H1 (cell line): ENCODE measurements around the gene LAMA4. TPM values are rescaled to one million over a fixed set of nuclear protein-coding genes. Genes with fewer than 3 reads are reported as not detected.

ENCODE experiments used
- CTCF ChIA-PET: fragments of 300-600 bp; sonication (Branson Sonifier 250); formaldehyde crosslinking; loops from one replicate; lab custom pipeline; 2021; ENCODE audit not compliant: partially characterized antibody; lab: Charles Lee
- POLR2A ChIA-PET: fragments of 300-600 bp; sonication (Branson Sonifier 250); formaldehyde crosslinking; loops from one replicate; lab custom pipeline; 2021; ENCODE audit warnings: inconsistent platforms; ENCODE audit not compliant: partially characterized antibody; lab: Charles Lee
- DNase-seq, 2 experiments: peaks; one replicate each; pipeline versions ENCODE4 v3.0.0 to v3.0.0-alpha.2; 2010 to 2022; ENCODE audit warnings: low spot score in 2 of 2, low read depth in 1 of 2, mixed read lengths in 1 of 2
- FAIRE-seq: peaks from 2 replicates; lab custom pipeline; 2011; peaks lifted over from hg19 to GRCh38; lab: Jason Lieb, UNC
- H2AFZ ChIP-seq: 2 replicates; pipeline ENCODE4 v1.8.1; 2012; ENCODE audit warnings: low read length, inconsistent platforms
- H2AK5ac ChIP-seq: 2 replicates; pipeline ENCODE4 v1.6.1; 2013; ENCODE audit warnings: low read depth, low read length
- H2BK120ac ChIP-seq: replicated peaks from 2 replicates; pipeline ENCODE3; 2013; ENCODE audit warnings: low read depth, low read length, inconsistent platforms
- H2BK12ac ChIP-seq: 2 replicates; pipeline ENCODE4 v1.6.1; 2013; ENCODE audit warnings: low read depth, low read length
- H2BK15ac ChIP-seq: 2 replicates; pipeline ENCODE4 v1.6.1; 2013; ENCODE audit warnings: low read length
- H2BK20ac ChIP-seq: 2 replicates; pipeline ENCODE4 v1.6.1; 2013; ENCODE audit warnings: low read length
- H2BK5ac ChIP-seq: 2 replicates; pipeline ENCODE4 v1.6.1; 2013; ENCODE audit warnings: low read depth, low read length
- H3K14ac ChIP-seq: 2 replicates; pipeline ENCODE4 v1.6.1; 2013; ENCODE audit warnings: inconsistent platforms; ENCODE audit not compliant: insufficient read length
- H3K18ac ChIP-seq: 2 replicates; pipeline ENCODE4 v1.6.1; 2013; ENCODE audit warnings: low read length; ENCODE audit errors: extremely low read depth
- H3K23ac ChIP-seq: 2 replicates; pipeline ENCODE4 v1.6.1; 2013; ENCODE audit warnings: inconsistent platforms; ENCODE audit not compliant: insufficient read length
- H3K23me2 ChIP-seq: 2 replicates; pipeline ENCODE4 v1.6.1; 2013; ENCODE audit warnings: low read depth, low read length
- H3K27ac ChIP-seq: 2 replicates; pipeline ENCODE4 v1.6.1; 2011; ENCODE audit warnings: low read depth, low read length, inconsistent platforms
- H3K27me3 ChIP-seq, 4 experiments: replicated peaks in 1 of 4; 1 replicate in 1 of 4; 2 replicates in 3 of 4; pipeline versions ENCODE4 v1.6.1 to v1.8.1; 2011 to 2013; ENCODE audit warnings: low read length in 3 of 4, mild to moderate bottlenecking in 3 of 4, inconsistent platforms in 2 of 4, mixed read lengths in 2 of 4, moderate library complexity in 1 of 4; ENCODE audit not compliant: control insufficient read depth in 3 of 4, insufficient read depth in 3 of 4; ENCODE audit errors: extremely low read depth in 1 of 4
- H3K36me3 ChIP-seq, 4 experiments: 2 replicates each; pipeline versions ENCODE4 v1.6.1 to v1.8.1; 2011 to 2013; ENCODE audit warnings: mild to moderate bottlenecking in 4 of 4, low read length in 3 of 4, moderate library complexity in 2 of 4, control low read depth in 1 of 4, inconsistent platforms in 1 of 4; ENCODE audit not compliant: insufficient read depth in 4 of 4, control insufficient read depth in 2 of 4
- H3K4ac ChIP-seq: replicated peaks from 2 replicates; pipeline ENCODE3; 2013; ENCODE audit warnings: low read length, low read depth, mixed read lengths, inconsistent platforms; ENCODE audit not compliant: insufficient read length
- H3K4me1 ChIP-seq, 4 experiments: replicated peaks in 1 of 4; 1 replicate in 1 of 4; 2 replicates in 3 of 4; pipeline versions ENCODE4 v1.6.1 to v1.8.1; 2011 to 2013; ENCODE audit warnings: low read length in 3 of 4, inconsistent platforms in 2 of 4, mixed read lengths in 1 of 4; ENCODE audit not compliant: insufficient read depth in 4 of 4, control insufficient read depth in 3 of 4
- H3K4me2 ChIP-seq, 2 experiments: 2 replicates each; pipeline versions ENCODE4 v1.6.1 to v1.8.1; 2011 to 2013; ENCODE audit warnings: low read depth in 2 of 2, low read length in 2 of 2, control low read depth in 1 of 2, inconsistent platforms in 1 of 2, mild to moderate bottlenecking in 1 of 2; ENCODE audit not compliant: insufficient read depth in 1 of 2
- H3K4me3 ChIP-seq, 4 experiments: fragments of 200-600, 300-600 bp in 1 of 4; sonication (generic), shearing (Covaris generic), sonication (Bioruptor Twin) in 1 of 4; 2 replicates each; pipeline versions ENCODE4 v1.5.1 to v1.8.1; 2011 to 2016; ENCODE audit warnings: low read length in 4 of 4, low read depth in 3 of 4, control low read depth in 2 of 4, inconsistent platforms in 2 of 4, mild to moderate bottlenecking in 2 of 4, mixed read lengths in 1 of 4, moderate library complexity in 1 of 4; ENCODE audit not compliant: insufficient read depth in 2 of 4; ENCODE audit errors: extremely low read depth in 1 of 4
- H3K56ac ChIP-seq: replicated peaks from 2 replicates; pipeline ENCODE3; 2013; ENCODE audit warnings: low read depth, mild to moderate bottlenecking, mixed read lengths, low read length, inconsistent platforms; ENCODE audit not compliant: insufficient read length
- H3K79me1 ChIP-seq: 2 replicates; pipeline ENCODE4 v1.6.1; 2013; ENCODE audit warnings: low read depth, low read length, control low read depth
- H3K79me2 ChIP-seq, 2 experiments: 2 replicates each; pipeline versions ENCODE4 v1.6.1 to v1.8.1; 2012 to 2013; ENCODE audit warnings: low read length in 2 of 2, mild to moderate bottlenecking in 2 of 2, inconsistent platforms in 1 of 2; ENCODE audit not compliant: insufficient read depth in 2 of 2, control insufficient read depth in 1 of 2
- H3K9ac ChIP-seq, 4 experiments: replicated peaks in 1 of 4; 1 replicate in 1 of 4; 2 replicates in 3 of 4; pipeline versions ENCODE4 v1.6.1 to v1.8.1; 2011 to 2013; ENCODE audit warnings: low read depth in 3 of 4, low read length in 3 of 4, control low read depth in 2 of 4, mild to moderate bottlenecking in 2 of 4, moderate library complexity in 2 of 4, inconsistent platforms in 1 of 4; ENCODE audit errors: extremely low read depth in 1 of 4
- H3K9me3 ChIP-seq, 2 experiments: 2 replicates each; pipeline versions ENCODE4 v1.6.1 to v1.8.1; 2012 to 2013; ENCODE audit warnings: mild to moderate bottlenecking in 2 of 2, moderate library complexity in 2 of 2, control low read depth in 1 of 2, inconsistent platforms in 1 of 2, low read depth in 1 of 2, low read length in 1 of 2, mixed read lengths in 1 of 2; ENCODE audit not compliant: insufficient read depth in 2 of 2
- H4K20me1 ChIP-seq, 2 experiments: replicated peaks in 1 of 2; 2 replicates each; pipeline versions ENCODE3 to v1.8.1; 2011 to 2013; ENCODE audit warnings: inconsistent platforms in 2 of 2, low read length in 2 of 2, mild to moderate bottlenecking in 1 of 2; ENCODE audit not compliant: insufficient read depth in 2 of 2, control insufficient read depth in 1 of 2
- H4K5ac ChIP-seq: 2 replicates; pipeline ENCODE4 v1.6.1; 2013; ENCODE audit warnings: low read length, low read depth, mixed read lengths, inconsistent platforms; ENCODE audit not compliant: insufficient read length
- H4K8ac ChIP-seq: 2 replicates; pipeline ENCODE4 v1.8.0; 2013; ENCODE audit warnings: mild to moderate bottlenecking, moderate library complexity, low read length, inconsistent platforms; ENCODE audit not compliant: insufficient read depth; ENCODE audit errors: extremely low read depth
- H4K91ac ChIP-seq: replicated peaks from 2 replicates; pipeline ENCODE3; 2013; ENCODE audit warnings: low read length, mixed read lengths, inconsistent platforms; ENCODE audit not compliant: insufficient read length
- BACH1 ChIP-seq: IDR thresholded peaks from 2 replicates; pipeline ENCODE4 v1.6.1; 2012; ENCODE audit warnings: low read length, improper control_type of control experiment
- BCL11A ChIP-seq, 2 experiments: IDR thresholded peaks; one replicate each; pipeline ENCODE4 v1.6.1; 2011; ENCODE audit warnings: low read depth in 2 of 2, low read length in 2 of 2, mild to moderate bottlenecking in 2 of 2
- CBX8 ChIP-seq: fragments of 300-800, 300-1000 bp; sonication (generic); IDR thresholded peaks from 2 replicates; pipeline ENCODE4 v1.7.1; 2016; ENCODE audit warnings: low read depth, low read length, borderline replicate concordance
- CHD2 ChIP-seq: IDR thresholded peaks from 2 replicates; pipeline ENCODE4 v1.6.1; 2012; ENCODE audit warnings: low read length, improper control_type of control experiment
- EZH2 ChIP-seq: fragments of 200-600 bp; sonication (generic); IDR thresholded peaks from 2 replicates; pipeline ENCODE4 v1.7.1; 2012; ENCODE audit warnings: low read depth, mild to moderate bottlenecking, moderate library complexity, low read length, inconsistent platforms; ENCODE audit not compliant: severe bottlenecking
- GTF2F1 ChIP-seq: IDR thresholded peaks from 2 replicates; pipeline ENCODE4 v1.6.1; 2012; ENCODE audit warnings: low read depth, low read length, improper control_type of control experiment, borderline replicate concordance
- JUND ChIP-seq: IDR thresholded peaks from 2 replicates; pipeline ENCODE4 v1.6.1; 2011; ENCODE audit warnings: mild to moderate bottlenecking, improper control_type of control experiment, low read length
- POLR2AphosphoS5 ChIP-seq: IDR thresholded peaks from 2 replicates; pipeline ENCODE4 v1.6.1; 2011; ENCODE audit warnings: low read depth, low read length
- SIRT6 ChIP-seq: IDR thresholded peaks from one replicate; pipeline ENCODE4 v1.7.1; 2012; ENCODE audit warnings: low read length, inconsistent platforms
- SP1 ChIP-seq: IDR thresholded peaks from 2 replicates; pipeline ENCODE4 v1.6.1; 2011; ENCODE audit warnings: low read depth, low read length
- TBP ChIP-seq: IDR thresholded peaks from 2 replicates; pipeline ENCODE4 v1.6.1; 2011; ENCODE audit warnings: low read depth, low read length, improper control_type of control experiment
- WGBS, 2 experiments: shearing (Covaris generic) in 1 of 2; methylation state at CpG; one replicate each; pipeline versions ENCODE4 v1.1.6 to v1.1.7; 2013 to 2015; ENCODE audit warnings: low lambda C conversion rate in 2 of 2, mixed read lengths in 2 of 2, inconsistent platforms in 1 of 2, low coverage in 1 of 2, missing lambda C conversion rate in 1 of 2; ENCODE audit not compliant: insufficient replicate concordance in 2 of 2, insufficient coverage in 1 of 2, insufficient read length in 1 of 2; ENCODE audit errors: extremely low coverage in 1 of 2, missing lambda C conversion rate in 1 of 2; 5-methylcytosine and 5-hydroxymethylcytosine counted together
- polyA plus RNA-seq, 7 experiments: library from polyadenylated mRNA; depleted of rRNA in 3 of 7; stranded (reverse) in 5 of 7; unstranded in 2 of 7; fragments of >200 nt in 5 of 7; fragments of 200-250 nt in 2 of 7; gene quantifications; 1 replicate in 5 of 7; 2 replicates in 1 of 7; 4 replicates in 1 of 7; pipeline versions ENCODE4 v1.2.1 to v1.2.3, GENCODE V29; 2011 to 2013; ENCODE audit warnings: missing spikeins in 2 of 7, mixed read lengths in 2 of 7
- total RNA-seq: library from RNA; stranded (reverse); fragmentation: NEBNext Ultra II Directional; extraction: Animal tissue kit (Norgen Biotek cat#: 25700); gene quantifications from 2 replicates; pipeline ENCODE4 v1.2.1, GENCODE V29; 2021
- TF ChIP-seq, protein P1 (sequence below): IDR thresholded peaks from 2 replicates; pipeline ENCODE4 v1.6.1; 2012; ENCODE audit warnings: inconsistent platforms

Gene LAMA4
- total and polyA plus RNA-seq, 2 of the 8 experiments (the other 6 are each of a cell fraction or from before 2014, with no cell fraction given): 0.95 to 1.5 TPM

DNA sequence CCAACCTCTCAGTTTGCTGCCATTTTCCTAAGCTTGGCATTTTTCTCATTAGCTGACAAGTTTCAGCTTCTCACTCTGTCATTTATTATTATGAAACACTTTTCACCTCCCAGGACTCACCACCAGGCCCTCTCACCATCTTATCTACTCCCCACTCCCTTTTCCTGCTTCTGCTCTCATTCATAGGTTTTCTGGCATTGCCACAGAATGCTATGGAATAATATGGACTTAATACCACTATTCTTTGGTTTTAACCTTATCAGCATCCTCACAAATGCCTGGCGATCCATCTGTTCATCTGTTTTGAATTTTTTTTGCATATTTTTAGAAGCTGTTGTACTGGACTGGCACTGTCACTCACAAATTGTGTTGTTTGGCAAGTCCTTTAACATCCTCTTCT is 16.4 kb upstream of the LAMA4 start:
- Histone ChIP-seq H3K18ac (no peak overlapping the region), H3K27ac (no peak overlapping the region), H3K56ac (no peak overlapping the region), H2BK20ac (no peak overlapping the region), H4K8ac (no peak overlapping the region), H3K36me3 (no peaks in the 10 kb centered on the region), H4K91ac (no peak overlapping the region), H2AFZ (no peak overlapping the region), H2BK15ac (no peak overlapping the region), H4K20me1 (no peaks in the 10 kb centered on the region), H3K14ac (no peak overlapping the region), H4K5ac (no peak overlapping the region), H3K79me1 (no peaks in the 10 kb centered on the region), H3K27me3 (no peaks in the 10 kb centered on the region), H2BK120ac (no peak overlapping the region), H2AK5ac (no peak overlapping the region), H3K9me3 (no peaks in the 10 kb centered on the region), H2BK5ac (no peak overlapping the region), H3K4ac (no peak overlapping the region), H3K4me1 (no peaks in the 10 kb centered on the region), H3K9ac (no peak overlapping the region), H3K4me3 (no peak overlapping the region), H3K79me2 (no peaks in the 10 kb centered on the region), H3K4me2 (no peak overlapping the region), H2BK12ac (no peak overlapping the region), H3K23ac (no peak overlapping the region), H3K23me2 (no peaks in the 10 kb centered on the region)
- TF ChIP-seq JUND (no peak), SP1 (no peak), BACH1 (no peak), CHD2 (no peak), GTF2F1 (no peak), BCL11A (IDR thresholded peaks at IDR 0.05; ENCODE audit: low read depth in 2 of 2, low read length in 2 of 2) (no peak), CBX8 (no peak), SIRT6 (no peak), EZH2 (no peak), TBP (no peak), POLR2AphosphoS5 (no peak)
- TF ChIP-seq, protein P1, sequence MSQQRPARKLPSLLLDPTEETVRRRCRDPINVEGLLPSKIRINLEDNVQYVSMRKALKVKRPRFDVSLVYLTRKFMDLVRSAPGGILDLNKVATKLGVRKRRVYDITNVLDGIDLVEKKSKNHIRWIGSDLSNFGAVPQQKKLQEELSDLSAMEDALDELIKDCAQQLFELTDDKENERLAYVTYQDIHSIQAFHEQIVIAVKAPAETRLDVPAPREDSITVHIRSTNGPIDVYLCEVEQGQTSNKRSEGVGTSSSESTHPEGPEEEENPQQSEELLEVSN: no peak
- CTCF ChIA-PET: interaction anchor here (0.6 to 3.0 kb wide), 12 partner anchors 8 to 466 kb away, joined by 3 to 12 read pairs (median 6); no protein-coding TSS in a partner anchor
- FAIRE-seq: no peak
- 100% methylated on average over 1 of the region's 1 CpG; no CpG with 5 or more reads in 1 of the 2 experiments for WGBS, 2 experiments
- POLR2A ChIA-PET: no interaction called here
- DNase-seq: no peak
